ENCODE data around the gene NLRP1. TPM values are rescaled to one million over a fixed set of nuclear protein-coding genes. Genes with fewer than 3 reads are reported as not detected.

The NLRP1 gene
- total and polyA plus RNA-seq, 2 donors (not counting 3 experiments of a cell fraction or from before 2014, with no cell fraction given) = 43.8 to 53.9 TPM

GRCh38 chr17:5595831-5596230, 11.5 kb upstream of the NLRP1 start:
- dilution Hi-C loops (cut with MboI; ENCODE audit: extremely low pct_ligation_motif_present, low sequenced_read_pairs) (no loop called here), intact Hi-C loops (cut with micrococcal nuclease) (no loop called here)
- DNase-seq (ENCODE audit: low read depth, low spot score) (no peak), FAIRE-seq (no peak)
- H3K27me3 ChIP-seq (ENCODE audit: control insufficient read depth in 2 of 2, insufficient read depth in 2 of 2, low read length in 2 of 2) = peaks cover 5 to 8% of the 10 kb centered on the region in 2 experiments
- no peak overlapping the region for H2AFZ ChIP-seq (ENCODE audit: low read depth, low read length)
- no peak overlapping the region for H3K4me3 ChIP-seq (replicated peaks in 1 of 3; ENCODE audit: insufficient read depth in 1 of 3, low read depth in 1 of 3, low read length in 3 of 3)
- CTCF ChIA-PET = interaction anchor here (1.6 to 6.6 kb wide), 3 partner anchors 66 to 840 kb away, joined by 3 to 132 read pairs (median 6); no protein-coding TSS in a partner anchor
- no peak overlapping the region for H3K27ac ChIP-seq (ENCODE audit: insufficient read depth, low read depth, low read length)
- H3K79me2 ChIP-seq (ENCODE audit: control insufficient read depth, insufficient read depth, low read length) = no peaks in the 10 kb centered on the region
- no TSS peak for BruUV-seq (replicated peaks)
- no peak overlapping the region for H3K9ac ChIP-seq (replicated peaks; ENCODE audit: extremely low read depth, insufficient read depth, low read length)
- H3K9me3 ChIP-seq (replicated peaks; ENCODE audit: control insufficient read depth, insufficient read depth, low read length) = no peaks in the 10 kb centered on the region
- H3K9me1 ChIP-seq (replicated peaks; ENCODE audit: control insufficient read depth, extremely low read depth, insufficient read depth, low read length) = no peaks in the 10 kb centered on the region
- no peaks in the 10 kb centered on the region for H3K36me3 ChIP-seq (ENCODE audit: control insufficient read depth in 2 of 2, extremely low read depth in 1 of 2, insufficient read depth in 2 of 2, low read length in 2 of 2)
- no peak overlapping the region for H3K4me2 ChIP-seq (ENCODE audit: insufficient read depth, low read length)
- POLR2A ChIA-PET = interaction anchor here (0.6 kb wide), 1 partner anchor 165 kb away, joined by 6 read pairs; no protein-coding TSS in a partner anchor
- no peaks in the 10 kb centered on the region for H3K4me1 ChIP-seq (ENCODE audit: control insufficient read depth, extremely low read depth, insufficient read depth, low read length)
- no peaks in the 10 kb centered on the region for H4K20me1 ChIP-seq (replicated peaks; ENCODE audit: control insufficient read depth, extremely low read depth, insufficient read depth, low read length)
- TF ChIP-seq GATA2 (IDR thresholded peaks at IDR 0.05; ENCODE audit: insufficient read depth, insufficient read length, low read depth, low read length) = no peak
- TF ChIP-seq POLR2AphosphoS5 (IDR thresholded peaks at IDR 0.05; ENCODE audit: insufficient read depth, low read depth, low read length) = no peak
- no peak for TF ChIP-seq POLR2A (IDR thresholded peaks at IDR 0.05; ENCODE audit: low read depth, low read length)
- TF ChIP-seq MYC (IDR thresholded peaks at IDR 0.05; ENCODE audit: low read depth, low read length) = no peak
- no peak for TF ChIP-seq CTCF (IDR thresholded peaks at IDR 0.05; ENCODE audit: extremely low read depth in 1 of 2, insufficient read depth in 1 of 2, low read depth in 1 of 2, low read length in 2 of 2)
- TF ChIP-seq EZH2 (IDR thresholded peaks at IDR 0.05; ENCODE audit: borderline replicate concordance, low read depth, low read length, severe bottlenecking) = no peak
- TF ChIP-seq FOS (IDR thresholded peaks at IDR 0.05; ENCODE audit: borderline replicate concordance, insufficient read depth, low read length) = no peak
- TF ChIP-seq JUN (IDR thresholded peaks at IDR 0.05; ENCODE audit: borderline replicate concordance, insufficient read depth, insufficient read length, low read depth) = no peak
- no peak for TF ChIP-seq MAX (IDR thresholded peaks at IDR 0.05; ENCODE audit: insufficient read depth, insufficient read length)

Measured in endothelial cell of umbilical vein (primary cell).